Measurements from ENCODE around the gene RAB5A. TPM values are rescaled to one million over a fixed set of nuclear protein-coding genes. Genes with fewer than 3 reads are reported as not detected.

RAB5A gene, protein sequence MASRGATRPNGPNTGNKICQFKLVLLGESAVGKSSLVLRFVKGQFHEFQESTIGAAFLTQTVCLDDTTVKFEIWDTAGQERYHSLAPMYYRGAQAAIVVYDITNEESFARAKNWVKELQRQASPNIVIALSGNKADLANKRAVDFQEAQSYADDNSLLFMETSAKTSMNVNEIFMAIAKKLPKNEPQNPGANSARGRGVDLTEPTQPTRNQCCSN
- polyA plus RNA-seq (2012; rRNA removed), result 26.9 and 31.0 TPM in 2 replicates
- polyA plus RNA-seq (2012; cell fraction: cytosol; rRNA removed), result 33.6 and 42.5 TPM in 2 replicates
- polyA plus RNA-seq (2012; cell fraction: nucleus; rRNA removed), result 14.8 and 16.8 TPM in 2 replicates

DNA sequence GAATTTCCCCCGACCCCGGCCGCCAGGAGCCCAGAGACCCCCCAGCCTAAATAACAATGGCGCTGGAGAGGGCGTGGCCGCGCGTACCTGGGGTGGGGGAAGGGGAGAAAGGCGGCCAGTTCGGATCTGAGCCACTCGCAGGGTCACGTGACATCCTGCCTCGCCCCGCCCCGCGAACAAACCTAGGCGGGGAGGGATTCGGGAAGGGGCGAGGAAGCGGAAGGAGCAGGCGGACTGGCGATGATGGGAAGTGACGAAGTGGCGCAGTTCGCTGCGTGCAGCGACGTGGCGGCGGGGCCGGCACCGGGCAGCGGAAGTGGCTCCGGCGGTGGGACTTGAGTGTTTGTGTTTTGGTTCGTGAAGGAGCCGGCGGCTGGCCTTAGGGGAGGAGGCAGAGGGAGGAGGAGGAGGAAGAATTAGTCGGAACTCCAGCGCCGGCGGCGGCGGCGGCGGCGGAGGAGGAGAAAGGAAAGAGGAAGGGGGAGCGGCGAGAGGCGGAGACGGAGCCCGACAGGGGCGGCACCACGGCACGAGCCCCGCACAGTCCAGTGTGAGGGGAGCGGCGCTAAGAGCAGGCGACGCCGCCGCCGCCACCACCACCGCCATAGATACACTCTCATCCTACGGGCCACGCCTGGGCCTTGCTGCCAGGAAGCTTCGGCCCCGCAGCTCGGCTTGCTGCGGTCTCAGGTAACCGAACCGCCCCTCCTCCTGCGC lies at the start of gene RAB5A:
Gene RAB5A, plus strand, starts transcription at position 266 of the 717 bp plus-strand sequence. CDS start 3,802 bp downstream, outside the sequence.
- Histone ChIP-seq H3F3A (replicated peaks; ENCODE audit: insufficient read depth) (peaks cover 9% of the 10 kb centered on the region), H3K4me2 (peak within 1 kb of the TSS; percentile 81), H3K27ac (ENCODE audit: low read depth in 2 of 2, low read length in 1 of 2) (peak within 1 kb of the TSS; percentile 88 to 95), H3K4me1 (ENCODE audit: control insufficient read depth in 1 of 2, insufficient read depth in 2 of 2, low read depth in 1 of 2, low read length in 1 of 2) (peaks cover 10 to 20% of the 10 kb centered on the region in 2 experiments; a peak in 3 of 4 replicates), H3K9ac (peak within 1 kb of the TSS; percentile 94), H4K20me1 (ENCODE audit: insufficient read depth) (peaks cover 37% of the 10 kb centered on the region), H3K27me3 (ENCODE audit: insufficient read depth) (no peaks in the 10 kb centered on the region), H3K36me3 (replicated peaks in 1 of 2; ENCODE audit: control insufficient read depth in 1 of 2, insufficient read depth in 2 of 2, low read length in 1 of 2) (peaks cover 15 to 18% of the 10 kb centered on the region in 2 experiments), H3K9me3 (no peaks in the 10 kb centered on the region), H2AFZ (ENCODE audit: low read depth) (peak within 1 kb of the TSS; percentile 96), H3K4me3 (ENCODE audit: low read depth in 2 of 2, low read length in 1 of 2) (peak within 1 kb of the TSS; percentile 94 to 100), H3K9me2 (no peaks in the 10 kb centered on the region), H3K79me2 (ENCODE audit: insufficient read depth) (peaks cover 48% of the 10 kb centered on the region)
- WGBS (ENCODE audit: low lambda C conversion rate), result 0% methylated on average over 30 of the region's 73 CpGs
- CTCF ChIA-PET, result no interaction called here
- POLR2A ChIA-PET, result interaction anchor here (0.6 kb wide), 1 partner anchor 743 kb away, joined by 3 read pairs; no protein-coding TSS in a partner anchor
- DNase-seq, result peak; percentile 96
- TF ChIP-seq JUND (IDR thresholded peaks at IDR 0.05), result no peak
- TF ChIP-seq, protein P1, sequence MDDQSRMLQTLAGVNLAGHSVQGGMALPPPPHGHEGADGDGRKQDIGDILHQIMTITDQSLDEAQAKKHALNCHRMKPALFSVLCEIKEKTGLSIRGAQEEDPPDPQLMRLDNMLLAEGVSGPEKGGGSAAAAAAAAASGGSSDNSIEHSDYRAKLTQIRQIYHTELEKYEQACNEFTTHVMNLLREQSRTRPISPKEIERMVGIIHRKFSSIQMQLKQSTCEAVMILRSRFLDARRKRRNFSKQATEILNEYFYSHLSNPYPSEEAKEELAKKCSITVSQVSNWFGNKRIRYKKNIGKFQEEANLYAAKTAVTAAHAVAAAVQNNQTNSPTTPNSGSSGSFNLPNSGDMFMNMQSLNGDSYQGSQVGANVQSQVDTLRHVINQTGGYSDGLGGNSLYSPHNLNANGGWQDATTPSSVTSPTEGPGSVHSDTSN (IDR thresholded peaks at IDR 0.05), result 0 out of 2 replicates have a peak, but pooled peaks have one; percentile 3
- TF ChIP-seq, protein P2, sequence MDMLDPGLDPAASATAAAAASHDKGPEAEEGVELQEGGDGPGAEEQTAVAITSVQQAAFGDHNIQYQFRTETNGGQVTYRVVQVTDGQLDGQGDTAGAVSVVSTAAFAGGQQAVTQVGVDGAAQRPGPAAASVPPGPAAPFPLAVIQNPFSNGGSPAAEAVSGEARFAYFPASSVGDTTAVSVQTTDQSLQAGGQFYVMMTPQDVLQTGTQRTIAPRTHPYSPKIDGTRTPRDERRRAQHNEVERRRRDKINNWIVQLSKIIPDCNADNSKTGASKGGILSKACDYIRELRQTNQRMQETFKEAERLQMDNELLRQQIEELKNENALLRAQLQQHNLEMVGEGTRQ (IDR thresholded peaks at IDR 0.05; ENCODE audit: borderline replicate concordance, low read depth, low read length), result peak; percentile 81
- peak; percentile 92 for TF ChIP-seq GABPA (IDR thresholded peaks at IDR 0.05; ENCODE audit: low read depth)
- no peak for TF ChIP-seq GATA2 (CRISPR knock-in tag; IDR thresholded peaks at IDR 0.05)
- TF ChIP-seq, protein P3, sequence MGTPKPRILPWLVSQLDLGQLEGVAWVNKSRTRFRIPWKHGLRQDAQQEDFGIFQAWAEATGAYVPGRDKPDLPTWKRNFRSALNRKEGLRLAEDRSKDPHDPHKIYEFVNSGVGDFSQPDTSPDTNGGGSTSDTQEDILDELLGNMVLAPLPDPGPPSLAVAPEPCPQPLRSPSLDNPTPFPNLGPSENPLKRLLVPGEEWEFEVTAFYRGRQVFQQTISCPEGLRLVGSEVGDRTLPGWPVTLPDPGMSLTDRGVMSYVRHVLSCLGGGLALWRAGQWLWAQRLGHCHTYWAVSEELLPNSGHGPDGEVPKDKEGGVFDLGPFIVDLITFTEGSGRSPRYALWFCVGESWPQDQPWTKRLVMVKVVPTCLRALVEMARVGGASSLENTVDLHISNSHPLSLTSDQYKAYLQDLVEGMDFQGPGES (IDR thresholded peaks at IDR 0.05; ENCODE audit: low read depth, low read length), result no peak
- TF ChIP-seq SMC3 (IDR thresholded peaks at IDR 0.05; ENCODE audit: low read depth, low read length), result no peak
- TF ChIP-seq CHD2 (IDR thresholded peaks at IDR 0.05; ENCODE audit: low read length, partially characterized antibody), result peak; percentile 91
- TF ChIP-seq FOXM1 (IDR thresholded peaks at IDR 0.05; ENCODE audit: low read depth), result no peak
- peak; percentile 73; the same call in 1 of the 2 replicates for TF ChIP-seq POLR2AphosphoS5 (IDR thresholded peaks at IDR 0.05; ENCODE audit: low read depth, low read length)
- TF ChIP-seq, protein P4, sequence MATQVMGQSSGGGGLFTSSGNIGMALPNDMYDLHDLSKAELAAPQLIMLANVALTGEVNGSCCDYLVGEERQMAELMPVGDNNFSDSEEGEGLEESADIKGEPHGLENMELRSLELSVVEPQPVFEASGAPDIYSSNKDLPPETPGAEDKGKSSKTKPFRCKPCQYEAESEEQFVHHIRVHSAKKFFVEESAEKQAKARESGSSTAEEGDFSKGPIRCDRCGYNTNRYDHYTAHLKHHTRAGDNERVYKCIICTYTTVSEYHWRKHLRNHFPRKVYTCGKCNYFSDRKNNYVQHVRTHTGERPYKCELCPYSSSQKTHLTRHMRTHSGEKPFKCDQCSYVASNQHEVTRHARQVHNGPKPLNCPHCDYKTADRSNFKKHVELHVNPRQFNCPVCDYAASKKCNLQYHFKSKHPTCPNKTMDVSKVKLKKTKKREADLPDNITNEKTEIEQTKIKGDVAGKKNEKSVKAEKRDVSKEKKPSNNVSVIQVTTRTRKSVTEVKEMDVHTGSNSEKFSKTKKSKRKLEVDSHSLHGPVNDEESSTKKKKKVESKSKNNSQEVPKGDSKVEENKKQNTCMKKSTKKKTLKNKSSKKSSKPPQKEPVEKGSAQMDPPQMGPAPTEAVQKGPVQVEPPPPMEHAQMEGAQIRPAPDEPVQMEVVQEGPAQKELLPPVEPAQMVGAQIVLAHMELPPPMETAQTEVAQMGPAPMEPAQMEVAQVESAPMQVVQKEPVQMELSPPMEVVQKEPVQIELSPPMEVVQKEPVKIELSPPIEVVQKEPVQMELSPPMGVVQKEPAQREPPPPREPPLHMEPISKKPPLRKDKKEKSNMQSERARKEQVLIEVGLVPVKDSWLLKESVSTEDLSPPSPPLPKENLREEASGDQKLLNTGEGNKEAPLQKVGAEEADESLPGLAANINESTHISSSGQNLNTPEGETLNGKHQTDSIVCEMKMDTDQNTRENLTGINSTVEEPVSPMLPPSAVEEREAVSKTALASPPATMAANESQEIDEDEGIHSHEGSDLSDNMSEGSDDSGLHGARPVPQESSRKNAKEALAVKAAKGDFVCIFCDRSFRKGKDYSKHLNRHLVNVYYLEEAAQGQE (IDR thresholded peaks at IDR 0.05; ENCODE audit: low read depth, low read length), result 0 out of 2 replicates have a peak, but pooled peaks have one; percentile 19
- TF ChIP-seq, protein P5, sequence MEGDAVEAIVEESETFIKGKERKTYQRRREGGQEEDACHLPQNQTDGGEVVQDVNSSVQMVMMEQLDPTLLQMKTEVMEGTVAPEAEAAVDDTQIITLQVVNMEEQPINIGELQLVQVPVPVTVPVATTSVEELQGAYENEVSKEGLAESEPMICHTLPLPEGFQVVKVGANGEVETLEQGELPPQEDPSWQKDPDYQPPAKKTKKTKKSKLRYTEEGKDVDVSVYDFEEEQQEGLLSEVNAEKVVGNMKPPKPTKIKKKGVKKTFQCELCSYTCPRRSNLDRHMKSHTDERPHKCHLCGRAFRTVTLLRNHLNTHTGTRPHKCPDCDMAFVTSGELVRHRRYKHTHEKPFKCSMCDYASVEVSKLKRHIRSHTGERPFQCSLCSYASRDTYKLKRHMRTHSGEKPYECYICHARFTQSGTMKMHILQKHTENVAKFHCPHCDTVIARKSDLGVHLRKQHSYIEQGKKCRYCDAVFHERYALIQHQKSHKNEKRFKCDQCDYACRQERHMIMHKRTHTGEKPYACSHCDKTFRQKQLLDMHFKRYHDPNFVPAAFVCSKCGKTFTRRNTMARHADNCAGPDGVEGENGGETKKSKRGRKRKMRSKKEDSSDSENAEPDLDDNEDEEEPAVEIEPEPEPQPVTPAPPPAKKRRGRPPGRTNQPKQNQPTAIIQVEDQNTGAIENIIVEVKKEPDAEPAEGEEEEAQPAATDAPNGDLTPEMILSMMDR (IDR thresholded peaks at IDR 0.05), result no peak
- TF ChIP-seq, protein P6, sequence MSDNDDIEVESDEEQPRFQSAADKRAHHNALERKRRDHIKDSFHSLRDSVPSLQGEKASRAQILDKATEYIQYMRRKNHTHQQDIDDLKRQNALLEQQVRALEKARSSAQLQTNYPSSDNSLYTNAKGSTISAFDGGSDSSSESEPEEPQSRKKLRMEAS (IDR thresholded peaks at IDR 0.05; ENCODE audit: low read depth), result no peak; the same call in none of the 2 replicates
- peak; percentile 85 for TF ChIP-seq YY1 (IDR thresholded peaks at IDR 0.05; ENCODE audit: low read depth)
- no peak for TF ChIP-seq NFIC (IDR thresholded peaks at IDR 0.05; ENCODE audit: borderline replicate concordance)
- TF ChIP-seq EP300 (IDR thresholded peaks at IDR 0.05; ENCODE audit: borderline replicate concordance in 1 of 2, low read depth in 1 of 2, low read length in 1 of 2), result no peak
- peak; percentile 36; the same call in 1 of the 2 replicates for TF ChIP-seq MXI1 (IDR thresholded peaks at IDR 0.05; ENCODE audit: low read depth, low read length)
- no peak; the same call in 1 of the 2 replicates for TF ChIP-seq TCF12 (IDR thresholded peaks at IDR 0.05)
- no peak for TF ChIP-seq RFX5 (IDR thresholded peaks at IDR 0.05; ENCODE audit: low read length)
- TF ChIP-seq TEAD4 (IDR thresholded peaks at IDR 0.05; ENCODE audit: borderline replicate concordance, insufficient read depth), result no peak
- peak; percentile 25; the same call in 1 of the 2 replicates for TF ChIP-seq SIN3A (IDR thresholded peaks at IDR 0.05; ENCODE audit: borderline replicate concordance, low read depth, low read length)

Measured in SK-N-SH (cell line).